Stimulated activated CD4-positive, alpha-beta T cell treated with anti-CD3 and anti-CD28 coated beads, Interleukin-15, amount 100 ng/mL, for 1 hour (primary cell): Measurements from ENCODE around the gene IL1RN.

Source experiments
- DNase-seq, 2 donors: peaks; one replicate each; pipeline ENCODE4 v3.0.0-alpha.2; 2020; ENCODE audit warnings: low read depth in 1 of 2, low spot score in 1 of 2

IL1RN gene

DNA sequence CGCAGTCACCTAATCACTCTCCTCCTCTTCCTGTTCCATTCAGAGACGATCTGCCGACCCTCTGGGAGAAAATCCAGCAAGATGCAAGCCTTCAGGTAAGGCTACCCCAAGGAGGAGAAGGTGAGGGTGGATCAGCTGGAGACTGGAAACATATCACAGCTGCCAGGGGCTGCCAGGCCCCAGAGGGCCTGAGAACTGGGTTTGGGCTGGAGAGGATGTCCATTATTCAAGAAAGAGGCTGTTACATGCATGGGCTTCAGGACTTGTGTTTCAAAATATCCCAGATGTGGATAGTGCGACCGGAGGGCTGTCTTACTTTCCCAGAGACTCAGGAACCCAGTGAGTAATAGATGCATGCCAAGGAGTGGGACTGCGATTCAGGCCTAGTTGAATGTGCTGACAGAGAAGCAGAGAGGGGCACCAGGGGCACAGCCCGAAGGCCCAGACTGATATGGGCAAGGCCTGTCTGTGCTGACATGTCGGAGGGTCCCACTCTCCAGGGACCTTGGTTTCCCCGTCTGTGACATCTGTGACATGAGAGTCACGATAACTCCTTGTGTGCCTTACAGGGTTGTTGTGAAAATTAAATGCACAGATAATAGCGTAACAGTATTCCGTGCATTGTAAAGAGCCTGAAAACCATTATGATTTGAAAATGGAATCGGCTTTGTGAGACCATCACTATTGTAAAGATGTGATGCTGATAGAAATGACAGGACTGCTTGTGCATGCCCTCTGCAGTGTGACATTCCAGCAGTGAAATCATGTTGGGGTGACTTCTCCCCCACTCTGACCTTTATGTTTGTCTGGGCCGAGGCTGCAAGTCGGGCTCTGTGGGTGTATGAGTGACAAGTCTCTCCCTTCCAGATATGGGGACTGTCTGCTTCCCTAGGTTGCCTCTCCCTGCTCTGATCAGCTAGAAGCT is 510 bp downstream of the IL1RN start:
- DNase-seq: no peak

- DNase-seq: no peak
These were observed 2.2 kb downstream of the IL1RN start for GRCh38 chr2:113129519-113130078.

DNA sequence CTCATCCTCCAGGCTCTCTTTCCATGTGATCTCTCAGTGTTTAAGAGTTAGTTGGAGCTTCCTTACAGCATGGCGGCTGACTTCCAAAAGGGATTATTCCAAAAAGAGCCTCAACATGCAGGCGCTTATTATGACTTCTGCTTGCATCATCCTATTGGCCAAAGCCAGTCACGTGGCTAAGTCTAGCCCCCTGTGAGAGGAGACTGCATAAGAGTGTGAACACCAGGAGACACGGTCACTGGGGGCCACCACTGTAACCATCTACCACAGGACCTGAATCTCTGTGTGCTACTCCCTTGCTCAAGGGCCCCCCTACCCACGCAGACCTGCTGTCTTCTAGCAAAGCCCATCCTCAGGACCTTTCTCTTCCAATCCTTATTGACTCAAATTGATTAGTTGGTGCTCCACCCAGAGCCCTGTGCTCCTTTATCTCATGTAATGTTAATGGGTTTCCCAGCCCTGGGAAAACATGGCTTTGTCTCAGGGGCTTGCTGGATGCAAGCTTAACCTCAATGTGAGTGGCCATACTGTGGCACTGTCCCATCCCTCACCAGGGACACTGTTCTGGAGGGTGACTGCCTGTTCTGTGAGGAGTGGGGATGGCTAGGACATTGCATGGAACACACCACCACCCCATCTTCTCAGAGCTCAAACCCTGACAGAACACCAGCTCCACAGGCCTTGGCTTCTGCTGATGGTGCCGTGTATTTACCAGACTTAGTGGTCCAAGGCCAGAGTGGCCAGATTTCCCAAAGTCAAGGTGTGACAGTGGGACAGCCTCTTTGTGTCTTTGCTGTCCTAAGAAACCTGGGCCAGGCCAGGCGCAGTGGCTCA is 4.2 kb downstream of the IL1RN start:
- DNase-seq: no peak

DNA sequence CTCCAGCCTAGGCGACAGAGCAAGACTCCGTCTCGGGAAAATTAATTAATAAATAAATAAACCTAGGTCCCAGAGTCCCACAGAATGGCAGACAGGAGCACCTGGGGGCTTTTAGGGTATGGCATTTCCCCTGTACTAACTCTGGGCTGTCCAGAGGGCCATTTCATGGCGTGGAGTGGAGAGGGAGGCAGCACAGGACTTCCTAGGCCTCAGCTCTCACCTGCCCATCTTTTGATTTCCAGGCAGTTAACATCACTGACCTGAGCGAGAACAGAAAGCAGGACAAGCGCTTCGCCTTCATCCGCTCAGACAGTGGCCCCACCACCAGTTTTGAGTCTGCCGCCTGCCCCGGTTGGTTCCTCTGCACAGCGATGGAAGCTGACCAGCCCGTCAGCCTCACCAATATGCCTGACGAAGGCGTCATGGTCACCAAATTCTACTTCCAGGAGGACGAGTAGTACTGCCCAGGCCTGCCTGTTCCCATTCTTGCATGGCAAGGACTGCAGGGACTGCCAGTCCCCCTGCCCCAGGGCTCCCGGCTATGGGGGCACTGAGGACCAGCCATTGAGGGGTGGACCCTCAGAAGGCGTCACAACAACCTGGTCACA is 5.1 kb downstream of the IL1RN start:
- no peak for DNase-seq

- no peak for DNase-seq
These were observed 6.6 kb downstream of the IL1RN start for GRCh38 chr2:113133704-113134598.

GRCh38 chr2:113134717-113135116 is 7.3 kb downstream of the IL1RN start:
- DNase-seq: no peak

DNA sequence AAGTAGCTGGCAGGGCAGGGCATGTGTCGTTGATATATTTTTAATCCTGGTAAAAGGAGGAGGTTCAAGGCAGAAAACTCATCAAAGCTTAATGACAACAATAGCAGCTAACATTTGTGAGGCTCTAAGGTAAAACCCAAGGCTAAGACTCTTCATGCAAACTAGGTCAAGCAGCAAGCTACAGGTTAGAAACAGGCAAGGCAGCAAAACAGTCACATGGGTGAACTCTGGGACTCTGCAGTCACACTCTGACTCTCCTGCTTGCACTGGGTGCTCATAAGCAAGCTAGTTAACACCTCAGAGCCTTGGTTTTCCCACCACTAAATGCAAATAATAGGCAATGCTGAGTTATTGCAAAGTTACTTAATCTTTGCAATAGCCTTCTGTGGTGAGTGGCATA is 7.9 kb downstream of the IL1RN start:
- no peak for DNase-seq

DNA sequence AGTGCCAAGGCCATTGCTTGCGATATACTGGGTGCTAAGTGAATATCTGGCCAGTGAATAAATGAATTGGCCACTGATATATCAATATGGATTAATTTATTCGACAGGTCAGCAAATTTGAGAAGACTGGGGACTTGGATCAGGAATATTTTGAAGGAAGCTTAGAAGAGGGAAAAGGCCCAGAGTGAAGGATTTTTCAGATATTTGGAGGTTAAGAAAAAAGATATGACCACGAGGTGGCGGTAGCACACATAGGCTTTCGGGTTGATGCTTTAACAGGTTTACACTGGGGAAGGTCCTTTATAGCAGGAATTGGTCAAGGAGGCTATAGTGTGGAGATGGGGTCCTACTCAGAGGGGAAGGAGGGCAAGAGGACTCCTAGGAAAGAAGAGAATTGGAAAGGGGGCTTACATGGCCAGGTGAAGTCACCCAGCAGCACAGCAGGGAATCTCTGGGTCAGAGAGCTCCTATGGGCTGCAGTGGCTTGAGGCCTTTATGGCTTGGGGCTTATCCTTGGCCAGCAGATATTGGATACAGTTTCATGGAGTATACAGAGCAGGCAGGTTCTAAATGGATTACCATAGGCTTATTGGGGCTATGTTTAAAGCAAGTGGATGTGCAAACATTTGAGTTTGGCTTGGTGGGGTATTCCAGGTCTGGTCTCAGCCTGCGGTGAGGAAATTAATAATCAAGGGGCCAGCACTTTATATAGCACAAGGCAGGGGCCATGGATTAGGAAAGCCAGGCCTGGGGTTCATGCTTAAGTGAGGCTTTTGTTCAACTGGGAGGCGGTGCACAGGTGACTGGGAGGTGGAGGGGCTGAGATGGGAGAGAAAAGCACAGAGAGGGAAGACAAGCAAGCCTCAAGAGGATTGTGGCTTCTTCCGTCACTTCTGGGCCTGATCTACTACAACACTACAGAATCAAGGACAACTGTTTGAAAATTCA is 9.7 kb downstream of the IL1RN start:
- DNase-seq: no peak

GRCh38 chr2:113137827-113138226 is 10.4 kb downstream of the IL1RN start:
- DNase-seq: no peak

DNA sequence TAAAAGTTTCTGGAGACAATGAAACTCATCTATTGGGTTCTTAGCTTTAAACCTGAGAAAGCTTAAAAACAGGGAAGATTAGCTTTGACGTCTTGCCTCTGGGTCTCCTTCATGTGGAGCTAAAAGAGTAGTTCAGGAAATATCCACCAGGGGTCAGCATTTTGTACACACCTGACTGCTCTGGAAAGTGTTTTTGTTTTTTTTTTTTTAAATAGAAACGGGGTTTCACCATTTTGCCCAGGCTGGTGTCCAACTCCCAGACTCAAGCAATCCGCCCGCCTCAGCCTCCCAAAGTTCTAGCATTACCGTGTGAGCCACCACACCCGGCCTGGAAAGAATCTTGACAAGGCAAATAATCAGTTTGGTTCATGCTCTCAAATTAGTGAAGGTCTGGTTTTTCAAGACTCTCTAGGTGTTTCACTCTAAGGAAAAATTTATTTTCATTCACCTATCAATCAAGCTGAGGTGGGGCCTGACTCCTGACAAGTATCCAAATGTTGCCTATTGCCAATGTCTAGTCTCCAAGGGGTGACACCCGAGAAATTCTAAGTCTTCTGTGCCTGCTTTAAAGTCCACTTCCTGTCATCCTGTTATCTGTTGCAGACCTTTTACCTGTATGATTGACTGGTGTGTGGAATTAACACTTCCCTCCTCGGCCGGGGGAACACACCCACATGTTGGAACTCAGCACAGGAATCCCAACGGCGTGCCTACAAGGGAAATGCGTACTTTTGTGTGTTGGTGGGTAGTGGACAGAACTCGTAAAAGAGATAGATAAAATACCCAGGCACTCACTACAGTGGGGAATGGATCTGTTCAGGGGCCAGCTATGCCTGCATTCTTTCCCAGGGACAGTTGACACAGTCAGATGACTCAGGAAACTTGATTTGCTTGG is 11.3 kb downstream of the IL1RN start:
- peak in 1 of 2 donors; percentile 23 for DNase-seq

DNA sequence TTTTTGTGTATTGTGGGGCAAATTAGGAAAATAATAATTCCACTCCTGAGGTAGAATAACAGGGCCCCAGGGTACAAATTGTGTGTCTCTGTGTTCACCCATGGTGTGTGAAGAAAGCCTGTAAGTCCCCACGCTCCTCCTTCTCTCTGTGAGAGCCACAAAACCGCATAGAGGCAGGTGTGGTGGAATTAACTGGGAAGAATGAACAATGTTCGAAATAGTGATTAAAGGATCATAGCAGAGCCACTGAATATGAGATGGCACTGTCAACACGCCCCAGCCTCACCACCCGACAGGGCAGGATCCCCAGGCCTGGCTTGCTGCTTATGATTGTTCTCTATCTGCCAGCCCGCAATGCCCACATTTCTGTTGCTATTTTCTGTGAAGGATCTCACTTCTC is 14.1 kb downstream of the IL1RN start:
- DNase-seq: no peak

- DNase-seq: no peak
These were observed 14.9 kb downstream of the IL1RN start for GRCh38 chr2:113142290-113142689.

GRCh38 chr2:113144259-113144658 is 16.9 kb downstream of the IL1RN start:
- DNase-seq: no peak

- no peak for DNase-seq
These were observed 21.5 kb downstream of the IL1RN start for GRCh38 chr2:113148606-113149552.

GRCh38 chr2:113149553-113150257 is 22.3 kb downstream of the IL1RN start:
- DNase-seq: no peak

- DNase-seq: no peak
These were observed 22.8 kb downstream of the IL1RN start for GRCh38 chr2:113150258-113150601.

DNA sequence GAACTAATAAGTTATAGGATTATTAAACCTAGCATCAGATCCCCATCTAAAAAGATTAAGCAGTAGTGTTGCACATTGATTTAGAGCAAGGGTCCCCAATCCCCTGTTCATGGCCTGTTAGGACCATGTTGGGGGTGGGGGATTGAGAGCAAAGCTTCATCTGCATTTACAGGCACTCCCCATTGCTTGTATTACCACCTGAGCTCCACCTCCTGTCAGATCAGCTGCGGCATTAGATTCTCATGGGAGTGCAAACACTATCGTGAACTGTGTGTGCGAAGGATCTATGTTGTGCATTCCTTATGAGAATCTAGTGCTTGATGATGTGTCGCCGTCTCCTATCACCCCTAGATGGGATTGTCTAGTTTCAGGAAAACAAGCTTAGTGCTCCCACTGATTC is 27.9 kb downstream of the IL1RN start:
- DNase-seq: no peak
